HG02759 (cell line): Measurements from ENCODE around the gene MDFIC.

Experiments
- ATAC-seq: cut with Tn5 transposase; IDR thresholded peaks from one replicate; pipeline ENCODE4 v1.9.1; 2021; ENCODE audit warnings: mild to moderate bottlenecking, moderate library complexity; ENCODE audit not compliant: unreplicated experiment

Gene MDFIC

GRCh38 chr7:114949231-114949630, 27.3 kb downstream of the MDFIC start:
- no peak for ATAC-seq

- no peak for ATAC-seq
These were observed 30.4 kb downstream of the MDFIC start for GRCh38 chr7:114952296-114952695.

- no peak for ATAC-seq
These were observed 31.8 kb downstream of the MDFIC start for GRCh38 chr7:114953724-114954123.

GRCh38 chr7:114956702-114957101, 34.8 kb downstream of the MDFIC start:
- ATAC-seq: no peak

GRCh38 chr7:114957444-114957843, 35.5 kb downstream of the MDFIC start:
- no peak for ATAC-seq

- ATAC-seq: peak; percentile 80
These were observed 38.0 kb downstream of the MDFIC start for GRCh38 chr7:114959931-114960330.

- no peak for ATAC-seq
These were observed 40.5 kb downstream of the MDFIC start for GRCh38 chr7:114962441-114962840.

- ATAC-seq: no peak
These were observed 44.3 kb downstream of the MDFIC start for GRCh38 chr7:114966156-114966555.

GRCh38 chr7:114969096-114969495, 47.2 kb downstream of the MDFIC start:
- ATAC-seq: no peak

GRCh38 chr7:114970308-114970707, 48.4 kb downstream of the MDFIC start:
- ATAC-seq: no peak

- no peak for ATAC-seq
These were observed 48.8 kb downstream of the MDFIC start for GRCh38 chr7:114970732-114971131.

- ATAC-seq: peak; percentile 46
These were observed 50.7 kb downstream of the MDFIC start for GRCh38 chr7:114972567-114972966.

- no peak for ATAC-seq
These were observed 51.3 kb downstream of the MDFIC start for GRCh38 chr7:114973147-114973546.

- no peak for ATAC-seq
These were observed 53.5 kb downstream of the MDFIC start for GRCh38 chr7:114975401-114975800.

- no peak for ATAC-seq
These were observed 54.8 kb downstream of the MDFIC start for GRCh38 chr7:114976666-114977065.

- ATAC-seq: no peak
These were observed 55.4 kb downstream of the MDFIC start for GRCh38 chr7:114977277-114977676.

- ATAC-seq: peak; percentile 48
These were observed 57.5 kb downstream of the MDFIC start for GRCh38 chr7:114979388-114979787.

GRCh38 chr7:114979803-114980507, 58.1 kb downstream of the MDFIC start:
- no peak for ATAC-seq

- ATAC-seq: no peak
These were observed 59.4 kb downstream of the MDFIC start for GRCh38 chr7:114981323-114981722.

GRCh38 chr7:114985116-114985715, 63.3 kb downstream of the MDFIC start:
- ATAC-seq: no peak

- ATAC-seq: no peak
These were observed 64.6 kb downstream of the MDFIC start for GRCh38 chr7:114986190-114987180.
